BLaER1 treated with 17β-estradiol and CSF1 and Interleukin-3, amounts not matched to agents 10 nM and 100 nM (cell line): ENCODE data around the gene ARFRP1.
"Not testable (repeated sequence)": the region's sequence is repeated elsewhere in the genome, so short reads cannot be mapped to it uniquely, and the experiment has no call there.

Source experiments
- H3K27ac ChIP-seq, 11 experiments: shearing (Covaris generic); formaldehyde crosslinking; 2 replicates each; pipeline ENCODE4 v1.8.1; 2022
- H3K27me3 ChIP-seq, 11 experiments: shearing (Covaris generic); formaldehyde crosslinking; 2 replicates each; pipeline ENCODE4 v1.8.1; 2022
- H3K36me3 ChIP-seq, 11 experiments: shearing (Covaris generic); formaldehyde crosslinking; 2 replicates each; pipeline ENCODE4 v1.8.1; 2022
- H3K4me1 ChIP-seq, 10 experiments: shearing (Covaris generic); formaldehyde crosslinking; 2 replicates each; pipeline ENCODE4 v1.8.1; 2022
- H3K4me2 ChIP-seq, 11 experiments: shearing (Covaris generic); formaldehyde crosslinking; 2 replicates each; pipeline ENCODE4 v1.8.1; 2022
- H3K4me3 ChIP-seq, 10 experiments: shearing (Covaris generic); formaldehyde crosslinking; 2 replicates each; pipeline ENCODE4 v1.8.1; 2022
- H3K9ac ChIP-seq, 11 experiments: shearing (Covaris generic); formaldehyde crosslinking; 2 replicates each; pipeline ENCODE4 v1.8.1; 2022
- H3K9me3 ChIP-seq, 11 experiments: shearing (Covaris generic); formaldehyde crosslinking; replicated peaks in 1 of 11; 2 replicates each; pipeline ENCODE4 v1.8.1; 2022
- H4K20me1 ChIP-seq, 11 experiments: shearing (Covaris generic); formaldehyde crosslinking; 2 replicates each; pipeline ENCODE4 v1.8.1; 2022
- Cebpa-rat ChIP-seq, 11 experiments: shearing (Covaris generic); IDR thresholded peaks; 2 replicates each; pipeline ENCODE4 v1.8.1; 2022

Gene ARFRP1

DNA sequence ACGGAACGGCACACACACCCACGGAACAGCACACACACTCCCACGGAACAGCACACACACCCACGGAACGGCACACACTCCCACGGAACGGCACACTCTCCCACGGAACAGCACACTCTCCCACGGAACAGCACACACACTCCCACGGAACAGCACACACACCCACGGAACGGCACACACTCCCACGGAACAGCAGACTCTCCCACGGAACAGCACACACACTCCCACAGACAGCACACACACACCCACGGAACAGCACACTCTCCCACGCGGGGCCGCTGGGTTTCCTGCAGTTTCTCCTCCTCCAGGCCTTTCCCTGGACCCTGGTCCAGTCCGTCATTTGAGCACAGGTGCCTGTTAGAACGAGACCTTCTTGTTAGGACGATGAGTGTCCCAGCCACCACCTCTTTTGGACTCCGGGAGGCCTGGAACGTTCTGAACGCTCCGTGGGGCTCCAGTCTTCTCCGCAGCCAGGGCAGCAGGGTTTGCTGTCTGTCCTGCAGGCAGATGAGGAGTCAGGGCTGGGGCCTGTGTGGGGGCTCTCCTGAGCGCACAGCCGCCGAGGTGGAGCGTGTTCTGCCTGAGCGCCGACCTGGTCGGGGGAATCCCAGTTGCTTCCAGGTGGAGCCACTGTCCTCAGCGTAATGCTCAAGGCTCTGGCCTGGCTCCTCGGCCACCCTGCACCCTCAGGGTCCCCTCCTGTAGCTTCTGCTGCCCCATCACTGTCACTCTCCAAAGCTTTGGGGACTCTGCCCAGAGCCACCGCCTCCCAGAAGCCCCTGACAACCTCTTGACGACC is 28.9 kb downstream of the ARFRP1 start:
- no peak for TF ChIP-seq Cebpa-rat (IDR thresholded peaks at IDR 0.05)
- peaks cover 42 to 97% (median 70%) of the 10 kb centered on the region in 11 experiments for H3K36me3 ChIP-seq

DNA sequence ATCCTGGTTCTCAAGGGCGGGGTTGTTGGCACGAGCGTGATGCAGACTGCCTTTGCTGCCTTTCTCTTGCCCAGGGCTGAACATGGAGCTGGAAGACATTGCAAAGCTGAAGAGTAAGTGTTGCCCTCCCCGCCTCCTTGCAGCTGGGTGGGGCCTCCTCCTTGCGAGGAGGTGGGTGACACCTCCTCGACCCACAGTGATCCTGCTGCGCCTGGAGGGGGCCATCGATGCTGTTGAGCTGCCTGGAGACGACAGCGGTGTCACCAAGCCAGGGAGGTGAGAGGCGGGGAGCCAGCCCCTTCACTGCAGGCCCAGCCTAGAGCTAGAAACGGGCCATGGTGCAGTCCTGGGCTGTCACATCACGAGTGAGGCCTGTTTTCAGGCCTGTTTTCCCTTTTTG is 29.7 kb downstream of the ARFRP1 start:
- no peak overlapping the region for H3K9ac ChIP-seq
- H4K20me1 ChIP-seq = peaks cover 0 to 57% (median 0%) of the 10 kb centered on the region in 11 experiments; a peak in 6 of 22 replicates
- no peak overlapping the region for H3K4me3 ChIP-seq
- peaks cover 0 to 12% (median 5%) of the 10 kb centered on the region in 10 experiments; a peak in 9 of 20 replicates for H3K4me1 ChIP-seq
- H3K36me3 ChIP-seq = peaks cover 50 to 98% (median 74%) of the 10 kb centered on the region in 11 experiments
- H3K27ac ChIP-seq = no peak overlapping the region
- TF ChIP-seq Cebpa-rat (IDR thresholded peaks at IDR 0.05) = no peak
- no peak overlapping the region for H3K4me2 ChIP-seq
- H3K27me3 ChIP-seq = no peaks in the 10 kb centered on the region
- no peaks in the 10 kb centered on the region for H3K9me3 ChIP-seq

More for the DNA sequence above, 28.9 kb downstream of the ARFRP1 start:
- H3K4me3 ChIP-seq = no peak overlapping the region
- H4K20me1 ChIP-seq = peaks cover 0 to 57% (median 3%) of the 10 kb centered on the region in 11 experiments; a peak in 6 of 22 replicates
- H3K4me2 ChIP-seq = no peak overlapping the region
- no peaks in the 10 kb centered on the region for H3K9me3 ChIP-seq
- H3K27me3 ChIP-seq = no peaks in the 10 kb centered on the region
- no peak overlapping the region for H3K27ac ChIP-seq
- peak overlapping the region in 1 of 11 experiments; percentile 9; a peak in 1 of 22 replicates for H3K9ac ChIP-seq
- peaks cover 0 to 20% (median 5%) of the 10 kb centered on the region in 10 experiments; a peak in 9 of 20 replicates for H3K4me1 ChIP-seq

DNA sequence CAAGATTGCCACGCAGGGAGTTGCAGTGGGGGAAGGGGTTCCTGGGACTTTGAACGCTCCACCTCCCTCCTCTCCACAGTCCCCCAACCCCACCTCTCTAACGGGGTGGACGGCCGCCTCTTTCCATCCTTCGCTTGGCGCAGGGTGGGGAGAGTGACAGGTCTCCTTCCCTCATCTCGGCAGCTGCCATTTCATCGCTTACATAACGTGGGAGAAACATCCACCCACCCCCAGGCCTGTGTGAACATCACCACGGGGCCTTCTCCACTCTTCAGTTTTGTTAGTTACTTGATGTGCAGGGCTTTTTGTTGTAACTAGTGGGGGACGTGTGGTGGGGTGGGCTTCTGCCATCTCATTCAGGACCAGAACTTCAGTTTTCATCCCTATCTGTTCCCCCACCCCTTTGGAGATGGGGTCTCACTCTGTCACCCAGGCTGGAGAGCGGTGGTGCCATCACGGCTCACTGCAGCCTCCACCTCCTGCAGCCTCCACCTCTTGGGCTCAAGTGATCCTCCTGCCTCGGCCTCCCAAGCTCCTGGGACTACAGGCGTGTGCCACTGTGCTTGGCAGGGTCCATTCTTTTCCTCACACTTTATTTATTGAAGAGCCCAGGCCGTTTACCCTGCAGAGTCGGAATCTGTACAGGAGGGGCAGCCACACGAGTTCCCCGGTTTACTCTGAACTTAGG is 32.0 kb downstream of the ARFRP1 start:
- no peak overlapping the region for H3K4me3 ChIP-seq
- H3K9ac ChIP-seq = no peak overlapping the region
- no peaks in the 10 kb centered on the region for H3K4me1 ChIP-seq
- H3K4me2 ChIP-seq = no peak overlapping the region
- no peak overlapping the region for H3K27ac ChIP-seq
- H3K27me3 ChIP-seq = no peaks in the 10 kb centered on the region
- no peak for TF ChIP-seq Cebpa-rat (IDR thresholded peaks at IDR 0.05)
- peaks cover 0 to 38% (median 0%) of the 10 kb centered on the region in 11 experiments; a peak in 4 of 22 replicates for H4K20me1 ChIP-seq
- H3K9me3 ChIP-seq = no peaks in the 10 kb centered on the region
- peaks cover 59 to 94% (median 79%) of the 10 kb centered on the region in 11 experiments for H3K36me3 ChIP-seq

DNA sequence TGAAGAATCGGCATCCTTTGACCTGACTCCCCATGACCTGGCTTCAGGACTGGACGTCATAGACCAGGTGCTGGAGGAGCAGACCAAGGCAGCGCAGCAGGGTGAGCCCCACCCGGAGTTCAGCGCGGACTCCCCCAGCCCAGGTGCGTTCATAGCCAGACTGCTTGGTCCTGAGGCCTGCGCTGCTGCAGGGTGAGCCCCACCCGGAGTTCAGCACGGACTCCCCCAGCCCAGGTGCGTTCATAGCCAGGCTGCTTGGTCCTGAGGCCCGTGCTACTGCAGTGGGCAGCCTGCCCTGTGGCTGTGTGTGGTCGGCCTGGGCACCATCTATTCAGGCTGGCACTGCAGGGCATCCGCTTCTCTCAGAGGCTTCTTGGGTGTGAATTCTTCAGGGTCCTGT is 33.8 kb downstream of the ARFRP1 start:
- no peak for TF ChIP-seq Cebpa-rat (IDR thresholded peaks at IDR 0.05)
- Histone ChIP-seq H3K9me3 (no peaks in the 10 kb centered on the region), H3K4me3 (no peak overlapping the region), H3K27me3 (no peaks in the 10 kb centered on the region), H3K4me2 (no peak overlapping the region), H3K9ac (no peak overlapping the region), H3K27ac (no peak overlapping the region), H3K4me1 (no peaks in the 10 kb centered on the region), H4K20me1 (peaks cover 0 to 19% (median 0%) of the 10 kb centered on the region in 11 experiments; a peak in 4 of 22 replicates), H3K36me3 (peaks cover 57 to 87% (median 74%) of the 10 kb centered on the region in 11 experiments)

DNA sequence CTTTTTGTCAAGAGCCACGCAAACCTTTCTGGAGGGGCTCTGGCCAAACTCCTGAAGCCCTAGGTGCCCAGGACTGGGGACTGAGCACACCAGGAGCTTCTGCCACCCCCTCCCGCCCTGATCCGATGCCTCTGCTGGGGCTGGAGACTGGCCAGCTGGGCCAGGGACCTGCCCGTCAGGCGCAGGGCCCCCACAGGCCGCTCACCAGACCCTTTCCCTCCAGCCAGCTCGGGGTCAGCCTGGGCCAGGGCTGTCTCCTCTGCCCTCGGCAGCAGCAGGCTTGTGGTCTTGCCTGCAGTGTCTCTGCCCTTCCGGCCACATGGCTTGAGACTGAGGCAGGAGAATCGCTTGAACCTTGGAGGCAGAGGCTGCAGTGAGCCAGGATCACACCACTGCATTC is 35.1 kb downstream of the ARFRP1 start:
- no peak overlapping the region for H3K9ac ChIP-seq
- H3K4me1 ChIP-seq = no peaks in the 10 kb centered on the region
- peaks cover 0 to 13% (median 0%) of the 10 kb centered on the region in 11 experiments; a peak in 3 of 22 replicates for H4K20me1 ChIP-seq
- TF ChIP-seq Cebpa-rat (IDR thresholded peaks at IDR 0.05) = no peak
- no peaks in the 10 kb centered on the region for H3K9me3 ChIP-seq
- no peak overlapping the region for H3K4me2 ChIP-seq
- peaks cover 58 to 87% (median 77%) of the 10 kb centered on the region in 11 experiments for H3K36me3 ChIP-seq
- H3K27ac ChIP-seq = no peak overlapping the region
- no peaks in the 10 kb centered on the region for H3K27me3 ChIP-seq
- H3K4me3 ChIP-seq = no peak overlapping the region

DNA sequence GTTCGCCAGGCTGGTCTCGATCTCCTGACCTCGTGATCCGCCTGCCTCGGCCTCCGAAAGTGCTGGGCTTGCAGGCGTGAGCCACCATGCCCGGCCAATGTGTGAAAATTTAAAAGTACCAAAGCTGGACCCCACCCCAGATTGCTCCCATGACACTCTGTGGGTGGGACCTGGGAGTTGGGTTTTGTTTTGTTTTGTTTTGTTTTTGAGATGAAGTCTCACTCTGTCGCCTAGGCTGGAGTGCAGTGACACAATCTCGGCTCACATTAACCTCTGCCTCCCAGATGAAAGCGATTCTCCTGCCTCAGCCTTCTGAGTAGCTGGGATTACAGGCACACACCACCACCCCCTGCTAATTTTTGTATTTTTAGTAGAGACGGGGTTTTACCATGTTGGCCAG is 36.1 kb downstream of the ARFRP1 start:
- H3K36me3 ChIP-seq = peaks cover 65 to 89% (median 78%) of the 10 kb centered on the region in 11 experiments
- not testable (repeated sequence) for H3K4me2 ChIP-seq, H3K4me3 ChIP-seq, H3K4me1 ChIP-seq, H3K27ac ChIP-seq, H3K9ac ChIP-seq, H3K9me3 ChIP-seq, H3K27me3 ChIP-seq
- H4K20me1 ChIP-seq = peaks cover 0 to 18% (median 0%) of the 10 kb centered on the region in 11 experiments; a peak in 3 of 22 replicates

DNA sequence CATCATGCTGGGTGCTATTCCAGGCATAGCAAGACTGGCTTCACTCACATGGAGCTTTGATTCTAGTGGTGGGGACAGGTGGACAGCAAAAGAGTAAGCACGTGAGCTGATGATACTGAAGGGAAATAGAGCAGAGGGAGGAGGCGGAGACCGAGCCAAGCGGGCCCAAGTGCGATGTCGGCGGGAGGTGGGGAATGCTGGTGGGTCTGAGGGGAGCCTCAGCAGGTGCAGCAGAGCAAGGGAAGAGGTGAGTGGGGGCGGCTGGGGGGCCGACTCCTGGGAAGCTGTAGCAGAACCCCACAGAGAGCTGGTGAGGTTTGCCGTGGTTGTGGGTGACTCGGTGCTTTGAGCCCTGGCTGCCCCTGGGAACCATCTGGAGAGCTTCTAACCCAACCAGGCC is 39.4 kb downstream of the ARFRP1 start:
- TF ChIP-seq Cebpa-rat (IDR thresholded peaks at IDR 0.05) = no peak
- Histone ChIP-seq H3K4me2 (no peak overlapping the region), H3K36me3 (peaks cover 67 to 89% (median 79%) of the 10 kb centered on the region in 11 experiments), H3K9ac (0 out of 22 replicates have a peak overlapping the region, but pooled peaks of 1 of the 11 experiments have one; percentile 7), H4K20me1 (peaks cover 0 to 37% (median 14%) of the 10 kb centered on the region in 11 experiments; a peak in 12 of 22 replicates), H3K4me3 (no peak overlapping the region), H3K27me3 (no peaks in the 10 kb centered on the region), H3K9me3 (no peaks in the 10 kb centered on the region), H3K4me1 (0 out of 20 replicates have a peak, but pooled peaks cover 0 to 5% (median 0%) of the 10 kb centered on the region in 10 experiments), H3K27ac (no peak overlapping the region)

DNA sequence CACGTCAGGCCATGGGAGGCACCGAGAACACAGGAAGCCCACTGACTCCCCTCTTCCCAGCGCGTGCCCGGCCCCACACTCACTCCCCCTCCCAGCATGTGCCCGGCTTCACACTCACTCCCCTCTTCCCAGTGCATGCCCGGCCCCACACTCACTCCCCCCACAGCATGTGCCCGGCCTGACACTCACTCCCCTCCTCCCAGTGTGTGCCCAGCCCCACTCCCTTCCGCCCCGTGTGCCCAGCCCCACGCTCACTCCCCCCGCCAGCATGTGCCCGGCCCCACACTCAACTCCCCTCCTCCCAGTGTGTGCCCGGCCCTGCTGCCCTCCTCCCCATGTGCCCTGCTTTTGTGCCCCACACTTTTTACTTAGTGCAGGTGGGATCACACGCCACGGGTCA is 39.9 kb downstream of the ARFRP1 start:
- Histone ChIP-seq H3K36me3 (peaks cover 69 to 89% (median 81%) of the 10 kb centered on the region in 11 experiments), H3K27me3 (no peaks in the 10 kb centered on the region), H4K20me1 (peaks cover 0 to 42% (median 14%) of the 10 kb centered on the region in 11 experiments; a peak in 12 of 22 replicates), H3K9ac (no peak overlapping the region; a peak in 1 of 22 replicates), H3K27ac (no peak overlapping the region), H3K9me3 (no peaks in the 10 kb centered on the region), H3K4me3 (no peak overlapping the region), H3K4me2 (no peak overlapping the region), H3K4me1 (0 out of 20 replicates have a peak, but pooled peaks cover 0 to 5% (median 0%) of the 10 kb centered on the region in 10 experiments)
- TF ChIP-seq Cebpa-rat (IDR thresholded peaks at IDR 0.05) = no peak

DNA sequence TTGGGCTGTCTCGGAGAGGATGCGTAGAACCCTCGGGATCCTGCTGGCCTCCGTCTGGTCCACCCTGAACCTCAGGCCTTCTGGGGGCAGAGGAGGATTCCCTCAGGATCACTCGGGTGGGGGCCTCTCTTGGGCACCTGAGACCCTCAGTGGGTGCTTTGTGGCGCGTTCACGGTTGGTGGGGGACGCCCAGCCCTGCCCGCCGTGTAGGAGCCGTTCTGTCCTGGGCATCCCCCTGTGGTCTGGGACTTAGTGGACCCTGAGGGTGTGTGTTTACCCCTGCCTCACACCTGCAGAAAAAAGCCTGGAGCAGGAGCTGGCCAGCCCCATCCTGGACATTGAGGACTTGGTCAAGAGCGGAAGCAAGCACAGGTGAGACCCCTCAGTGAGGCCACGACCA is 42.1 kb downstream of the ARFRP1 start:
- no peaks in the 10 kb centered on the region for H3K9me3 ChIP-seq
- no peak overlapping the region for H3K4me2 ChIP-seq
- peaks cover 0 to 62% (median 15%) of the 10 kb centered on the region in 11 experiments; a peak in 12 of 22 replicates for H4K20me1 ChIP-seq
- H3K4me1 ChIP-seq = 0 out of 20 replicates have a peak, but pooled peaks cover 0 to 5% (median 0%) of the 10 kb centered on the region in 10 experiments
- H3K4me3 ChIP-seq = no peak overlapping the region
- peaks cover 81 to 93% (median 88%) of the 10 kb centered on the region in 11 experiments for H3K36me3 ChIP-seq
- no peak for TF ChIP-seq Cebpa-rat (IDR thresholded peaks at IDR 0.05)
- no peaks in the 10 kb centered on the region for H3K27me3 ChIP-seq
- no peak overlapping the region for H3K27ac ChIP-seq
- H3K9ac ChIP-seq = peak overlapping the region in 1 of 11 experiments; percentile 30; a peak in 2 of 22 replicates
